Left ventricle myocardium superior (tissue), 1 donor: ENCODE results near the gene ANKRD6. TPM values are rescaled to one million over a fixed set of nuclear protein-coding genes. Genes with fewer than 3 reads are reported as not detected.
A peak's percentile ranks its signal among the peaks of the same experiment; 100 is the strongest.

ENCODE experiments used
- ATAC-seq: fragments of 200-7000 bp; cut with Tn5 transposase; one replicate; pipeline ENCODE4 v1.9.1; 2020; ENCODE audit warnings: mild to moderate bottlenecking, moderate library complexity
- DNase-seq: peaks from one replicate; pipeline ENCODE4 v3.0.0-alpha.2; 2020
- intact Hi-C: fragments of 100-400 bp; cut with micrococcal nuclease; formaldehyde crosslinking; loops from one replicate; pipeline ENCODE4 v1.11.0; 2022
- total RNA-seq: library from RNA; stranded (reverse); fragmentation: NEBNext Ultra II Directional; extraction: Animal tissue kit (Norgen Biotek cat#: 25700); gene quantifications from one replicate; pipeline ENCODE4 v1.2.1, GENCODE V29; 2021
- donor health status: DM: no; HTN: yes; CAD: no; lungs with severe emphysema.

Gene ANKRD6
- total RNA-seq, 1 donor from 2014 or later: 21.4 TPM

DNA sequence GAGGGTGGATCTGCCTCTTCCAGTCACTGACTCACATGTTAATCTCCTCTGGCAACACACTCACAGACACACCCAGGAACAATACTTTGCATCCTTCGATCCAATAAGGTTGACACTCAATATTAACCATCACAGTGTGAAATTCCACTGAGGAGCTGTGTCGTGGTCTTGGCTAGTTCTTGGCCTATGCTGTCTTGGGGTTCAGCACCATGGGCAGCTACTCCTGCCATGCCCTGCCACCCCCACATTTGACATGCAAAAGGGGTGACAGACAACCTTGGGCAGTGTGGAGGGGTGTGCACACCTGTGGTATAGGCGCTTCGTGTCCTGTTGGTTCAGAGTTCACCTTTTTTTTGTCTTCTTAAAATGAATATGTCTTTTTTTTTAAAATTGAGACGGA is 25.8 kb downstream of the ANKRD6 start:
- ATAC-seq (no peak), DNase-seq (no peak)
- intact Hi-C loops: no loop called here

DNA sequence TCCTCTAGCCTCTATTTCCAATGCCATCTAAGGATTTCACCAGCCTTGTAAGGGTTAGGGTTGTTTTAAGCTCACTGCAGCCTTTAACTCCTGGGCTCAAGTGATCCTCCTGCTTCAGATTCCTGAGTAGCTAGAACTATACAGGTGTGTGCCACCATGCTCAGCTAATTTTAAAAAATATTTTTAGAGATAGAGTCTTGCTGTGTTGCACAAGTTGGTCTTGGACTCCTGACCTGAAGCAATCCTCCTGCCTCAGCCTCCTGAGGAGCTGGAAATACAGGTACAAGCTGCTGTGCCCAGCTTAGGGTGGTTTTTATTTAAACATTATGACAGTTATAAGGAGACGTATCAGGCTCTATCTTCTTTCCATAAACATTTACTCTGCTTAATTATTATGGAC is 26.5 kb downstream of the ANKRD6 start:
- intact Hi-C loops: no loop called here
- DNase-seq (no peak), ATAC-seq (no peak)

DNA sequence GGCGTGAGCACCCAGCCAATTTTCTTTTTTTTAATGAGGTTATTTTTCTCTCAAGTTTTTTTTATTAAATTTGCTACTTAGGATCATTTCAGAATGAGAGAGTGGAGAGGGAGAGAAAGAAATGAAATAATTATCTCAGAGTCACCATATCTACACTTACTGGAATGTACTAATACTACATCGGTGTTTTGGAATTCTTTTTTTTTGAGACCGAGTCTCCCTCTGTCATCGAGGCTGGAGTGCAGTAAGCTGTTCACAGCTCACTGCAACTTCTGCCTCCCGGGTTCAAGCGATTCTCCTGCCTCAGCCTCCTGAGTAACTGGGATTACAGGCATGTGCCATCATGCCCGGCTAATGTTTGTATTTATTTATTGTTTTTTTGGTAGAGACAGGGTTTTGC is 27.8 kb downstream of the ANKRD6 start:
- ATAC-seq (no peak), DNase-seq (no peak)
- intact Hi-C loops: no loop called here

DNA sequence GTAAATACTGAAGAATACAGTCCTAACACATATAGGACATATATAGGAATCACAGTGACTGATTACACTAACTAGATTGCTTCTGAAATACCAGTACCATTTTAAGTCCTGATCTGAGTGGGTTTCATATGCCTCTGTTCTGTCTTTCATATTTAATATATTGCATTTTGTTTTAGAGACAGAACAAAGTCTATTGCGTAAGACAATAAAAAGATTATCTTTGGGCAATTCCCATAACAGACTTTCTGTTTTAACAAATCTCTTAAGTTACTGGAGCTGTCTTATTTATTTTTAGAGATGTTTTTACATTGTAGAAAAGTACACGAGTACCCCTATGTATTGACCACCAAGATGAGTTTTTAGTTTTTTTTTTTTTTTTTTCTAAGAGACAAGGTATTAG is 29.6 kb downstream of the ANKRD6 start:
- no peak for DNase-seq
- intact Hi-C loops: no loop called here
- ATAC-seq: no peak

DNA sequence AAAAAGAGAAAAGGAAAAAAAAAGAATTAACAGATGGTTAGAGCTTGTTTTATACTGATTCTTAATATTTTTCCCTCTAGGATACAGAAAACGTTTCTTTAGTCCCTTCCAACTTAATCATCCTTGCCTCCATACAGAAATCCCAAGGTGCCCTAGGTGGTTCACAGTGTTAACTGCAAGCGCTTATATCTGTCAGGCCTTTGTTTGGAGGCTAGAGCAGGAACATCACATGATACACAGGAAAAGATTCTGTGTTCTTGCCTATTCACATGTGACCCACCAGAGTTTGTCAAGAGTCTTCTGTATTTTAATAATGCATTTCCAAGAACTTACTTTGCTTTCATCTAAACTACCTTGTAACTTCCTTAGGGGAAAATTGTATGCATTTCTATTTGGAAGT is 31.3 kb downstream of the ANKRD6 start:
- ATAC-seq: peak; percentile 54
- intact Hi-C loops: no loop called here

DNA sequence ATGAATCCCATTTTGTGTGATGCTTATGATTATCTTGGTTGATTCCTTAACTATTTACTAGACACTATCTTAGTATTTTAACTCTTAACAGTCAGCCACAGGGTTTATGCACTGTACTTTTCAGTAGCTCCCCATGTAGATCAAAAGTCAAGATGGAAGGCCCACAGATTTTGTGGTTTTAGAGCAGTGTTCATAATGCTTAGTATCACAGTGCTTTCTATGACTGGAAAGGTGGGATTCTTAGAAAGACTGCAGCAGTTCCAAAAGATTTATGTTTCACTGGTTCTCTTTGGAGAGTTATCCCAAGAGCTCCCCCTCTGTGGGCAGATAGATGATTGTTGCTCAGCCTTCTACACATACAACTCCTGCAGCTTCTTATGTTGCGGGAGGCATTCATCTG is 34.5 kb downstream of the ANKRD6 start:
- intact Hi-C loops: no loop called here
- ATAC-seq (no peak), DNase-seq (no peak)

More for the DNA sequence above, 31.3 kb downstream of the ANKRD6 start:
- no peak for DNase-seq

DNA sequence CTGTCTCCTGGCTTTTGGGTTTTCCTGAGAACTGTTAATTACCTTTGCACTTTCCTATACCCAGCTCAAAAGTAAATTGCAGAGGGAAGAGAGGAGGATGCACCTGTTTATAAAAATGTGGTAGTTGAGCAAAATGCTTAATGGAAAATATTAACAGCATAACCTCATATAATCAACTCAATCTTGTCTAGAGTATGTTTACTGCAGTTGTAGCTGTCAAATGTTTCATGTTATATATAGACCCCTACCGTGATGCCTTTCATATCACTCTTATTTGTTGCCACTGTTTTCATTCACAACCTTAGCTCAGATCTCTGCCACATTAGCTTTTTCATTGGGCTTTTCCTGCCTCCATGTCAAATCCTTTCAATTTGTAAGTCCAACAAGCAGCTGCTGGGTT is 36.0 kb downstream of the ANKRD6 start:
- ATAC-seq: no peak
- intact Hi-C loops: no loop called here
- DNase-seq: no peak

DNA sequence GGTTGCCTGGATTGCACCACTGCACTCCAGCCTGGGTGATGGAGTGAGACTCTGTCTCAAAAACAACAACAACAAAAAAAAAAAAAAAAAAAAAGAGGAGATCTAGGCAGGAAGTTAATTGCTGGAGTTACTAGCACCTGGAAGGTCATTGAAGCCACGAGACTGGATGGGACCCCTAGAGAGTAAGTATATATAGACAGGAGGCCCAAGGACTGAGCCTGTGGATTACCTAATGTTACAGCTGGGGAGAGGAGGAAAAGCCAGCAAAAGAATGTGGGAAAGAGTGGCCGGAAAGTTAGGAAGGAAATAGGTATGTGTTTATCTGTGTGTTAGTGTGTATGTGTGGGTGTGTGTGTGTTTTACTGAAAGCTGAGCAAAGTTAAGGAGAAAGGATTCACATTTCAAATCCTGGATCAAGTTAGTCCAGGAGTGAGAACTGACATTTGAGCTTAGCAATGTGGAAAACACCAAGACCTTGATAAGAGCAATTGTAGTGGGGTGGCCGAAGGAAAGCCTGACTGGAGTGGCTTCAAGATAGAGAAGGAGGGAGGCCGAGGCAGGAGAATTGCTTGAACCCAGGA is 38.4 kb downstream of the ANKRD6 start:
- intact Hi-C loops: no loop called here
- DNase-seq (no peak), ATAC-seq (no peak)

DNA sequence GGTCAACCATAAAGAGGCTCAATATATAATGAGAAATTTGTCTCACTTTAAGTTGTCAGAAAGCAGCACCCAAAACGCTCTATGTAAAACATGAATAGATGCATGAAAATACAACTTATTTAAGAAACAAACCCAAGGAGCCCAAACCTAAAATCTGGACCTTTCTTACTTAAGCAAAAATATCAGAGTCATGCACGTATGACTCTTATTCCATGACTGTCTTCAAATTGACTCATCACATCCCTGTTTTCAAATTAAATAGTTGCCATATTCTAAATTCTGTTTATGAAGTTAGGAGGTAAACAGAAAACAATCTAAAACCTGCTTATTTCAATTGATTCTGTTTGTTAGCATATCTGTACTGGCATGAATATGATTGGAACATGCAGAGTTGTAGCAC is 42.1 kb downstream of the ANKRD6 start:
- DNase-seq (no peak), ATAC-seq (no peak)
- intact Hi-C loops: no loop called here

DNA sequence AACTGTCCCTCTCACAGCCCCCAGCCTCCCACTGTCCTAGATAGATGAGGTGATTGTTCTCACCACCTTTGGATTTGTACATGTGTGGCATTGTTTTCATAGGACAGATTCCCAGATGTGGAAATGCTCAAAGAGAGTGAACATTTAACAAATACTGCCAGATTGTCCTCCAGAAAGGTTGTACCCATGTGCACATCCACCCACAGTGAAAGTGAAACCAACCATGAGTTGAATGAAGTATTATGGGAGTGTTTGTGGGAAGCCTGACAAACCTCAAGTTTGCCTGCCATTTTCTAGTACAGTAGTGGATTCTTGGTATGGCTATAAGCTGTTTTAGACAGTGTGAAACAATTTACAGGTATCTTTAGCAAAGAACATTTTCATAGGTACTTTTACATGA is 42.7 kb downstream of the ANKRD6 start:
- ATAC-seq (peak; percentile 63), DNase-seq (no peak)
- intact Hi-C loops: no loop called here

DNA sequence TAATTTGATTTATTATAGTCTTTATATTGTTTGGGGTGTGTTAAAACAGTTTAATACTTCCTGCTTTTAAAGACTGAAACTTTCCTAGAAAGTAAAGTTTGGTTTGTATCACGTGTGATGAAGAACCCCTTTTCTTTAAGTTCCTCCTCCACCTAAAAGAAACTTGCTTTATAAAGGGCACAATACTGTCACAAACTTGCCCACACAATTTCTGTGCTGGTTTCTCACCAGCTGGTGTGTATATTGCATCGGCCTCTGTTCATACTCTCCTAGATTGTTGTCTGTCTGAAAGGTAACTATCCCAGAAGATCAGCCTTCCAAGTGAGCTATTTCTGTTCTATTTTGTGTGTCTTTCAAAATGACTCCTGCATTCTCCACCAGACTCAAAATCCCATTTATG is 46.9 kb downstream of the ANKRD6 start:
- ATAC-seq (no peak), DNase-seq (no peak)
- intact Hi-C loops: no loop called here

DNA sequence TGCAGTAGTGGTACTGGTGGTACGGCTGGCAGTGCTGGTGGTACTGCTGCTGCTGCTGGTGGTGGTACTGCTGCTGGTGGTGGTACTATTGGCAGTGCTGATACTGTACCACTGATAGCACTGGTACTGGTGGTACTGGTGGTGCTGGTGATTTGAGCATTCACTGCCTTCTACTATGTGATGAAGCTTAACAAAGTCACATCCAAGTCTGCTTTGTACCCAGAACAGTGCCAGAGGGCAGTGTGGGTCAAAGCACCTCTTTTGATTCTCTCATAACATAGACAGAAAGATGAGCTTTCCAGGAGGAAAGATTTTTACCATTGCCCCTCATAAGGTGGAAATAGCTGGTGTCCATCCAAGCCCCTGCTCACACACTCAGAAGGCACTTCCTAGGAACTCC is 48.7 kb downstream of the ANKRD6 start:
- ATAC-seq: peak; percentile 45
- intact Hi-C loops: no loop called here
- DNase-seq: no peak

DNA sequence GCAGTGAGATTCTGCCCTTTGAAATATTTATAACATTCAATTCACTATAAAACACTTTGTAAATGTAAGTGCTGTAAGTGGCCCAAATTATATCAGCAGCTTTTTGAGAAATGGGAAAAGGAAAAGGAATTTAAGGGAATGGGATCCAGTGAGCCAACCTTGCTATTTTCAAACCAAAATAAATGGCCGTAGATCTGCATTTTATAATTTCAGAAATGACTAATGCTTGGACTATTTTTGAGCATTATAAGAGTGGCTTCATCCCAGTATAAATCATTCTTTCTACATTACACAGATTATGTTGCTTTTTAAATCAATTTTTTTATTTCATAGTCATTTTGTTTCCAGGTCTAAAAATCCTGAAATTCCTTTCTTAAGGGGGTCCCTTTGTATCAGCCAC is 49.2 kb downstream of the ANKRD6 start:
- DNase-seq (no peak), ATAC-seq (no peak)
- intact Hi-C loops: no loop called here

DNA sequence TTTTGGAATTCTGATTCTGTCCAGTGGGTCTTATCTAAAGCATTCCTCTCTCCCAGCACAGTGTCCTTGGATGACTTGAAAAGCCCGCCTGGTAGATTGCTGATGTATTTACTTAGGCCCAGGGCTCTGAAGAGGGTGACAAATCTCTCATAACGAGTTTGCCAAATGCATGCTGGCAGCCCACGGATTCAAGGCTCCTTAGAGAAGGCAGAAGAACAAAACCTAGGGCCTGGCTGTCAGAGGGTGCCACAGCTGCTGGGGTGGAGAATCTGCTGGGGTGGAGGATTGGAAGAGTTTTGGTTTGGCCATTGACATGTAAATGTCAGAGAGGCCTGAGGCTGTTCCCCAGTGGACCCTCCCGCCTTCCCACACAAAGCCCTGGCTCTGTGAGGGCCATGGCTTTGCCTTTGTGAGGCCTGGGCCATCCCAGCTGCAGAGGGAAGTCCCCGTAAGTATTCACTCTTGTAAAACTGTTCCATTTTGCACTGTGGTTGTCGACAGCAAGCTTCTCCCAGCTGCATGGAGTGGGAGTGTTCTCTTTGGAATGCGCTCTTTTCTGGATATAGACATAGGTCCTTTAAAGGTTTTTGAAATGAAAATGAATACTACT is 50.3 kb downstream of the ANKRD6 start:
- peak; percentile 93 for ATAC-seq
- intact Hi-C loops: no loop called here
- DNase-seq: peak; percentile 52

DNA sequence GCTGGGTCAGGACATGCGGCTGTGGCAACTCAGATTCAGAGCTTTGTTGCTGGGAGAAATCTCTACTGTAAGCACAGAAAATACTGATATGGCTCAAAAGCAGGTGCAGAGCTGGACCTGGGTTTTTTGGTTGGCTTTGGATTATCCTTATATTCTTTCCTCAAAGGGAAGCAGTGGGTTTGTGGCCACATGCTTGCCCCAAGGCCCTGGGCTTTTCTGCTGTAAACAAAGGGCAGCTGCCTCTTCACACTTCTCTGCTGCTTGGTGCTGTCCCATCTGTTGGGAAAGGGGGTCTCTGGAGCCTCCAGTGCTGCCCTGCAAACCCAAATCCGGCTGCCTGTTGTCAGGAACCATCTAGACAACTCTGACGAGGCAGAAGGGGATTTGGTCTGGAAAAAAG is 52.4 kb downstream of the ANKRD6 start:
- DNase-seq: no peak
- intact Hi-C loops: no loop called here
- ATAC-seq: no peak

DNA sequence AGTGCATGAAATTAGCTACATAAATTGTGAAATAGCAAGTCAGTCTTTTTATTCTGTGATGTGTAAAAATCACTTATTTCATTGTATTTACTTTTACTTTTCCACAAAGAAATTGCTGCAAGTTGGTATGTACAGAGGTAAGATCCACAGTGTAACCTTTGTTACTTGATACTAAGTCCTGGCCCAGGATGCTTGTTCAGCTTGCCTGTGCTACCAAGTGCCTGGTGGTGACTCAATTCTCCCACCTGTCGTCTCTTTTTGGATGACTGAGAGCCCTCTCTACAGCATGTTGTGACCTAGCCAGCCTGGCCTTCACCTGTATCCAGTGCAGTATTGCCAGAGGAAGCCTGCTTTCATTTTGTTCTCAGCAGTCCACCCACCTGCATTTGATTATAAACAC is 54.9 kb downstream of the ANKRD6 start:
- DNase-seq (no peak), ATAC-seq (no peak)
- intact Hi-C loops: no loop called here

DNA sequence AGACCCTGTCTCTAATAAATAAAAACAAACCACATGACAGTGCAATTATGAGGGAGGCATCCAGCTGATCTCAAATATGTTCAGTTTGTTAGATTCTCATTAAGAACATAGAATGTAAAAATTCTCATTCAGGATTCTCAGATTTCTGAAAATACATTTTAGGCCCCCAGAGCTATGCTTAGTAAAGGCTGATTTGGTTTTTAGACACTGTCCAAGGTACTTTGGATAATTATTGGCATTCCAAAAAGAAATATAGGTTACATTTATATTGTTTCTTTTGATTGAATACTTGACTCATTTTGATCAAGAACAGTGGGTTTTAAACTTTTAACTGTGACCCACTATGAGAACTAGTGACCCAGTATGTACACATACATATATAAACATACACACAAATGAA is 55.5 kb downstream of the ANKRD6 start:
- ATAC-seq (no peak), DNase-seq (no peak)
- intact Hi-C loops: no loop called here

DNA sequence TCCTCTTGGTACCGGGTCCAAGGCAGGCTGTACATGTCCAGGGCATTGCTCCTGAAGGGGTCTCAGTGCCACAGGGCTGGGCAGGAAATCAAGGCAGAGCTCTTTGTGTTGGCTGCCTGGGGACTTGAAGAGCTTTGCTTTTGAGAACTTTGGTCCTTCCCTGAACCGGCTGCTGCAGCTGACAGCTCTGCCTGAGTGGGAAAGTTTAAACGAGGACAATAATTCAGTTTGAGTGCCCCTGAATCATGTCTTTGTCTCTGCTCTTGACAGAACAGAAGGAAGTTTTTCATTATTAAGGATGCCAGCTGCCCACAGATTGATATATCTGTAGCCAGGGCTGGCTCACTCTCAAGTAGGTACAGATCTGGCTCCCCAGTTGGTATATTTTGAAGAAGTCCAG is 56.1 kb downstream of the ANKRD6 start:
- intact Hi-C loops: no loop called here
- DNase-seq (no peak), ATAC-seq (no peak)

DNA sequence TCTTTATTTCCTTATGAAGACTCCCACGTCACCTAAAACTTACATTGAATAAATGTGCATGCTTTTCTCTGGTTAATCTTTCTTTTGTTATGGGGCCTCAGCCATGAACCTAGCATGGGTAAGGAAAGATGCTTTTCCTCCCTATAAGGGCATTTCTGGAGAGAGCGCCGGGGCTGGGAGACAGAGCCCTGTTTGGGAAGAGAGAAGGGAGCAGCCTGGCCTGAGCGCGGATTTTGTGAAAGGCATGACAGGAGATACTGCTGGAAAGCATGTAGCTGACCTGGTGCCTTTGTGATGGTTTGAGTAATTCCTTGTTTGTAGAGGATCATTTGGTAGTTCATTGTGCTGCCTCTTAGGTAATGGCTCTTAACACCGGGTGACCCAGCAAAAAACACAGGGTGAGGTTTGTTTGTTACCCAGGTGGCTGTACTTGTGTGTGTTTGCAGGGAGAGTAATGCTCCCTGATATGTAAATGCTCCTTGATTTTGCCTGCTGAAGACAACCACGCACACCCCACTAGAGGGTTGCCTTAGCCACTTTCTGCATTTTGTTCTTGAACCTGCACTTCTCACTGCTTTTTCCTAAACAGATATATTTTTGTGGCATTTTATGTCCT is 59.2 kb downstream of the ANKRD6 start:
- DNase-seq (no peak), ATAC-seq (no peak)
- intact Hi-C loops: no loop called here

DNA sequence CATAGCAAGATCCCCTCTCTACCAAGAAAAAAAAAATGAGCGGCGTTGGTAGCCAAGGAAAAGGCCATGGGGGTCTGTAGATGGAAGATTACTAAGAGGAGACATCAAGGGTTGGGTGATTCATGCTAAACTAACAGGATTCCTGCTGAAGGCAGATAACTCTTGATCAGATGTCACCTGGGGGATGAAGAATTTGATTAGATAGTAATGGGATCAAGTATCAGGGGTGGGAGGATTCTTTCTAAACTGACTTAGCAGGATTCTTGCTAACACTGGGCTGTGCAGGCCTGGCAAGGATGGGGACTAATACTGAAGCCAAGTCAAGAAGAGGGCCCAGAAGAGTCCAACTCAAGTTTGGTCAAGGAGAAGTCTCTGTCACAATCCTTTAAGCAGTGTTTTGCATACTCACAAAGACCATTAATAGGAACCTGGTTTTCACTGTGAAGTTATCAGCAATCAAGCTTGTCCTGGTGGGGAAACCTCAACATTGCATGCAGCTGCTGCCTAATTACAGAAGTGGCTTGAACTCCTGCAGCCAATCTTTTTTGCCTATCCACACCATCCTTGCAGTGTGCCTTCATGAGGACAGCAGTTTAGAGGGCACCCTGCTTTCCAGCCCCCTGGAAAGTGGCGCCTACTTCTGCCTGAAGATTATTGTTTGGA is 61.3 kb downstream of the ANKRD6 start:
- DNase-seq (no peak), ATAC-seq (no peak)
- intact Hi-C loops: no loop called here
